Hematopoietic multipotent progenitor cell treated with erythropoietin and hydrocortisone succinate and interleukin-3 and kit ligand, for 8 days (in vitro differentiated cells): ENCODE data around the gene NRXN3.

Source experiments
- DNase-seq: peaks from one replicate; pipeline ENCODE4 v3.0.0-alpha.2; 2015

The NRXN3 gene

DNA sequence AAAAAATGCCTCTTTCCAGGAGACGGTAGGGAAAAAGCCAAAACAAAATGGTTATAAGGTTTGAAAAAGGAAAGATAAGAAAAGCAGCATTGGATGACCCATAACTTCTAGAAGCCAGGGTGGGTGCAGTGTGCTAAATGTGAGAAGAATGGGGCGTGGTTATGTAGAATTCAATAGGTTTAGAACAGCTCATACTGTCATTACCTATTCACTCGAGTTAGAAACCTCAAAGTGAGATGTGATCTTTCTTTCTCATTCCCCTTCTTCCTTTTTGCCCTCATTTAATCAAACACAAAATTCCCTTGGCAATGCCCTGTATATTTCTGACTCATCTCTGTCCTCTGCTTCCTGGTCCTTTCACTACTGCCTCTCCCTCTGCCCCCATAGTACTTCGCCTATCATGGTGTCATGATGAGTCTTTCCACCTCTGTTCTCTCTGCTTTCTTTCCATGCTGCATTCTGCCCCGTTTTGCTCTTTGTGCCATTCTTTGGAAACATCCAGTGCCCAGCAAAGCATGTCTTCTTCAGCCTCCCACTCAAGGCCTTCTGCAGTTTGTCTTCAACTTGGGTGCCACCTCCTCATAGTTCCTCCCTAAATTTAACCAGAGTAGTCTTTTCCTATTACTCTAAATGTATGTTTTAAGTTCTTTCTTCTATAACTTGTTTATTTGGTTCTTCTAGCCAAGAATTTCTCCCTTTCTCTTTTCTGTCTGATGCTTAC lies 496.3 kb downstream of the NRXN3 start:
- no peak for DNase-seq

DNA sequence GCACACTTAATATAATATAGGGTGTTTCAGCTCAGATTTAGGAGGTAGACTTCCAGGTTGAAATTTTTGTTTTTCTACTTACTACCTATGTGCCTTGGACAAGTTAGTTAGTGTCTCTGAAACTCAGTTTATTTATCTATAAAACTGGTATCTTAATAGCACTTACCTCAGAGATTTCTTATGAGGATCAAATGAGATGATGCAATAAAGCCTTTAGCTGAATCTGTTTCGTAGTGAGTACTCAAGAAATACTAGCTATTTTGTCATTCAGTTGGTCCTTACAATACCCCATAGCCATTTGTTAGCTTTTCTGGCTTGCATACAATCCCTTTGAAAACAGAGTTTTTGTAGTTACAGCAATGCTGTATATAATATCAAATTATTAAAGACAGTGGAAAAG lies 497.0 kb downstream of the NRXN3 start:
- DNase-seq = no peak

DNA sequence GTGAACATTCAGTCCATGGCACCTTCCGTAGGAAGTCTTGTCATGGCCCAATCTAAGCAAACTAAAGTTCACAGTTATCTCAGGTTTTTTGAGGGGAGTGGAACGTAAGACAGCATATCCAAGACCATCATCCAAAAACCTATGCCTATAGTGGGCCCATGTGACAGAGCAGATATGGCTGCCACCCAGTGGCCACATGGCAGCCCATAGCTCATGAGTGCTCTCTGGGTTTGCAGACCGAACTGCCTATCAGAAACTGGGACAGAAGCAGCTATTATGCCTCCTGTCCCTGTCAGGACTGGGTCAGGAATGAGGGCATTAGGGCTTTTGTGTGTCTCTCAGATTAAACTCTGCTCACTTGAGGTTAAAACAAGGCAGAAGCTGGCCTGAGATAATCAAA lies 503.7 kb downstream of the NRXN3 start:
- DNase-seq = no peak

DNA sequence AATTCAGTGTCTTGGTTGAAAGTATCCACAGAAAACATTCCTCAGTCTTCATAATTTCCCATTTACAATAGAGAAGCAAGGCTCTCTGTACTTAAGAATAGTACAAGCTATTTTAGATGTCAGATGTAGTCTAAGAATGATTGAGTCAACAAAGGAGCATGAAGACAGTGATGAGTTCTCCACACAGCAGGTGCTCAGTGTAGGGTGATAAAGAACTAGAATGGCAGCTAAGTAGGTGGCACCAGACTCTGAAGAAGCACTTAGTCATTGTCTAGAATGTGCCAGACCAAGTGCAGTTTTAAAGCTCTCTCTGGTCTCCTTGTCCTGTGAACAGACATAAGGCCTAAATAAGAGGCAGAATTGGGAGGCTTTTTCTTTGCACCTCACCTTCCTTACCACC lies 504.6 kb downstream of the NRXN3 start:
- no peak for DNase-seq

DNA sequence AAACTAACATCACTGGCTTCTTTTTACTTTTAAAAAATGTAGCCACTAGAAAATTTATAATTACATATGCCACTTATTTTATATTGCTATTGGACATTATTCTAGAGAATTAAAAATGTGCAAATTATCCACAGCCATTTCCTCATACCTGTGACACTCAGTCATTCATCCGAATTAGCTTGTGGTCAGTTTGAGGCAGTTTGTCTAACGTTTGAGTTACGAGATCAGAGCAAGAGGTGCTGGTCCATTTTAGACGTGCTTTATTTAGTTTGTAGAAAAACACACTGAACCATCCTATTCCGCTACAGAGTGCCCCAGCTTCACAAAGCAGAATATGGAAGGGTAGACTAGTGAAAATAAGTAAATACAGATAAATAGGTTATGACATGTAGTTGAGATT lies 513.0 kb downstream of the NRXN3 start:
- no peak for DNase-seq

DNA sequence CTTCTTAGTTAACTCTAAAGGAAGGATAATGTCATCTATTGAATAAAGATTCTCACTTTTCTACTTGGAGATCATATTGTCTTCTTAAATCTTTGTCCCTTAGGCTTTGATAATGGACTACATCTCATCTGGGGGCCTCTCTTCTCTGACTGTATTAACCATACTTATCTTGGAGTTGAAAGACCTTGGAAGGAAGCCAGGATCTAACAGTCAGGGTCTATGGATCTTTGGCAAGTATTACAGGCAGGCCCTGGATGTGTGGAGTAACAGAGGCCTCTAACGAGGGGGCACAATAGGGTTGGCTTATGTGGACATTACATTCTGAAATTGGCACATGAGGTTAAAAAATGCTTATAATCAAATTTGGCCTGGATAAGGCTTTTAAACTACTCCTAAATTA lies 513.8 kb downstream of the NRXN3 start:
- DNase-seq = no peak

DNA sequence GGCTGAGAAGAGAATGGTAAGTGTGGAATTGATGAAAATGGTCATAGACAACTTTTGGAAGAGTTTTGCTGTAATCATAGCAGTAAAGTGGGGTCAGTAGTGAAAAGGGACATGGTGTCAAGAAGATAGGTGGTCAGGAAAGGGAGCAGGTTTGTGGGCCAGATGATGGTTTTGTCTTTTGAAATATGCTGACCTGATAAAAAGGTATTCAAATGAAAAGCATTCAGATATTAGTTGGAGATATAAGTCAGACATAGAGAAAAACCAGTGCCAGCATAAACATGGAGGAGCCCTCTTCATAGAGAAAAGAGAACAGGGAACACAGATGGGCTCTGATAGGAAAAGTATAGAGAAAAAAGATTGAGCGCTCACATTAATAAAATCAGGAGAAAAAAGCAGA lies 518.3 kb downstream of the NRXN3 start:
- DNase-seq = no peak

DNA sequence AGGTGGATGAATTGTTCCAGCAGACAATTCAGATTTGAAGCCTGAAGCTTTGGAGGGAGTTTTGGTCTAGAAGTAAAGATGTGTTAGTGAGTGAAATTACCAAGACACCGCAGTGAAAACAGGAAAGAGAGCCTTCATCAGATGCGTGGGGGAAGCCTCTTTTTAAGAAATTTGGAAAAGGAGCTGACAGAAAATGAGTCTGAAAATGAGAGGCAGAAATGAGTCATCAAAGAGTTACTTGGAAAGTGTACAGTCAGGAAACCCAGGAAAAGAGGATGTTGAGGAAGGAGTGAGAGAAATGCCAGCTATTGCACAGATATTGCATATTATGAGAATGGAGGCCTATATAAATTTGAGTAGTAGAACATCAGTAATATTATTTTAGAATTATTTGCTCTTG lies 520.7 kb downstream of the NRXN3 start:
- no peak for DNase-seq

DNA sequence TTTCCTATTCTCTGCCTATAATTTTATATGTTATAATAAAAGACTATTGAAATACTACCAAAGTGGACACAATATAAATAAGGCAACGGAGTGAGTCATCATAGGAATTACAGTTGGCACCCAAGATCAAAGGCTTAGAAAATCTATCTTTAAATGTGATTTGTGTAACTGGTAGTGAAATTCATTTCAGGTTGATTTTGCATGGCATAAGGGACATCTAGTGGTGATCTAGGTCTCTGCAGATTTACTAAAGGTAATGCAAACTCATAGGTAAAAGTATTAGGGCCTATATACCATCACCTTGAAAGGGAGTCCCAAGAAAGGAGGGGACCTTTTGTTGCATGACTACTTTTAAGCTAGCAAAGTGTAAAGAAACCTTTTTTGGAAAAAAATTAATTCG lies 527.2 kb downstream of the NRXN3 start:
- DNase-seq = peak; percentile 10

DNA sequence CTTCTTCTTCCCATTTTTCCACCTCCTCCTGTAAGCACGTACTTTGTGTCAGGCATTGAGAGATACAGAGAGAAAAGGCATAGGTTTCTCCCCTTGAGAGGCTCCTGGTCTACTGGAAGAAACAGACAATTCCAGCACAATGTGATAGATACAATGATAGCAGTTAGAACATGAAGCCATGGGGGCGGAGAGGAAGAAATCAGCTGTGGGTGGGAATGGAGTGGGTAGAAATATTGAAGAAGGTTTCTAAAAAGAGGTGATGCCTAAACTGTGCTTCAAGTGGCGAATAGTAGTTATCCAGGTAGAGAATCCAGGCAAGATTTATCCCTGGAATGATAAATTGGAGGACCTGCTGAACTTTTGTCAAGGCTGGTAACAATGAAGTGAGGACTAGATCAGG lies 528.8 kb downstream of the NRXN3 start:
- no peak for DNase-seq

DNA sequence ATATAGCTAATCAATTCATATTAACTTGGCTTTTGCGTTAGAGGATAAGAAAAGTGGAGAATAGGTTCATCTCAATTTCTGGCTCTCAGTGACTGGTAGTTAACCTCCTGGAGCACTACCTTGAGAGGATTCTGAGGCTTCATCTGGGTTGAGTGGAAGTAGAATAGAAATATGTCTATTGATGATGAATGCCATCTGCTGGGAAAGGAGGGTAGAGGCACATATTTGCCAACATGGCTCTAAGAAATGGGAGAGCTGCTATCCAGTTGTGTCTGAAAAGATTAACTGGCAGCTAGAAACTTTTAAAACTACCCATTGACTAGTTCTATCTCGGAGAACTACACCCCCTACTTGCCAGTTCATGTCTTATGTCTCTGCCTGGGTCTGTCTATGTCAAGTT lies 530.1 kb downstream of the NRXN3 start:
- DNase-seq = no peak

DNA sequence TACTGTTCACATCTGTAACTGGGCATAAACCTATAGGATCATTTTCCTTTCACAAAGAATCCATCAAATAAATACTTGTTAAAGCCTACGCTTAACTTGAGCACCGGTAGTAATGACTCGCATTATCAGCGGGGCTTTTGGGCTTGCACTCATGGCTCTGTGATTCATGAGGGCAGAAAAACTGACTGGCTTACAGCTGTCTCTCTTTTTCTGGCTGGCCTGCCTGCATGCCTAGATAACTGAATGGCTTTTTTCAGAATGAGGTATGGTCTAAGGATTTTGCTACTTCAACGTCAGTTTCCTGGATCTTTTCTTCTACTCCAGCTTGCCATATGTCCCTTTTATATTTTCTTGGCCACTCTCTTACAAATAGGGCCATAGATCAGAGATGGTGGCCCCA lies 531.1 kb downstream of the NRXN3 start:
- no peak for DNase-seq

DNA sequence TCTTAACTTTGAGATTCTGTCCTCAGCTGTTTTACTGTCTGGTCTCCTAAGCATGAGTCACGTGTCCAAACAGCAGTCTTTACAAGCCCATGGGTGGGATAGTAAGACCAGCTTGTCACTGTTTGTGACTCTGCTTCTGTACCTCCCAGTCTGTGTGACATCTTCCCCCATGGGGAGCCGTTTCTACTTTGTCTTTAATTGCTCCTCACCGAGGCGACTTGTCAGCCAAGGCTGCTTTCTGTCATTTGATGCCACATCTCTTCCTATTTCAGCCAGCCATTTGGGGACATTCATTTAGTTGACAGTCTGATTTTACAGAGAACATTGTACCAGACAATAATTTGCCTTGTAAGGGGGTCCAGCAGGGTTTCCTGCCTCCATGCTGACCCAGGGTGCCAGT lies 534.8 kb downstream of the NRXN3 start:
- DNase-seq = no peak

DNA sequence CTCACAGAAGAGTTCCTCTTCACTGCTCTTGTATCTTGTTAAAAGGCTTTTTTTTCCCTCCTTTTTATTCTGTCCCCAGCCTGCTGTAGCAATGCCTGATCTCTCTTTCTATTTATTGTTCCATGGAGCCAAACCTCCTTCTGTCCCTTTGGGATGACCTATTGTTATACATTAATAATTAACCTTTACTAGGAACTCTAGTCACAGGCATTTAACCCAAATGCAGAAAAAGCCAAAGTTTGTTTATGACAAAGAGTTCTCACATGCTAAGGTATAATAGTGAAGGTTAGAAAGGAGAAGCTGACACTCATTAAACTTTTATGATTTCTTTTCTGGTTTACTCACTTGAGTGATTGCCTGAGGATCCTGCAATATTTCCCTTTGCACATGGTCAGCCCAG lies 535.8 kb downstream of the NRXN3 start:
- no peak for DNase-seq

DNA sequence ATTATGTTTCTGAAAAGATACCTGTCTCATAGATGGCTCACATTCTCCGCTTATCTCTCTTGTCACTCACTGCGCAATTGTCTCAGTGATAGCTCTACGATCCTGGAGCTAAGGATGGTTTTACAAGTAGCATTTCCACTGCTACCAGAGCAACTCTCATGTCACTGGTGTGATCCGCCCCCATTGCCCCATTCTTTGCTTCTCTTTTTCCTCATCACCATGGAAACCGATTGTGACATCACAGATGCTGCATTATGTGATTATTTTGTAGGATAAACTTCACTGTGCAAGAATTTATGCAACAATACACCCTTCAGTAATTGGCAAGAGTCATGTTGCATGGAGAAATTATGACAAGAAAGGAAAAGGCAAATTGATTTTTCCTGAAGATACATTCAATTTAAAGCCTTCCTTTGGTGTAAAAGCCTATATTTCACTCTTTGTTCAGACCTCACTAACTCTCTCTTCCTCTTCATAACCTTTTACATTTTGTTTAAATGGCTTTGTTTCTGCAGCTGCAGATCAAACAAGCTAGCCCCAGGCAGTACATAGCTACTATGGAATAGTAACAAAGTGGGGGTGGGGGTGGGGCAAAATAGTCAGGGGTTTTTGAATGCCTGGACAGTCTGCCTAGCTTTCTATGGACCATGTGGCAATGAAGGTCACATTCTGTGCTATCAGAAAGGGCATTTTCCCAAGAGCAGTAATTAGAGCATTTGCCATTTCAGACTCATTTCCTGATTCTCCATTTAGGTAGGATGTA lies 539.8 kb downstream of the NRXN3 start:
- DNase-seq = no peak

DNA sequence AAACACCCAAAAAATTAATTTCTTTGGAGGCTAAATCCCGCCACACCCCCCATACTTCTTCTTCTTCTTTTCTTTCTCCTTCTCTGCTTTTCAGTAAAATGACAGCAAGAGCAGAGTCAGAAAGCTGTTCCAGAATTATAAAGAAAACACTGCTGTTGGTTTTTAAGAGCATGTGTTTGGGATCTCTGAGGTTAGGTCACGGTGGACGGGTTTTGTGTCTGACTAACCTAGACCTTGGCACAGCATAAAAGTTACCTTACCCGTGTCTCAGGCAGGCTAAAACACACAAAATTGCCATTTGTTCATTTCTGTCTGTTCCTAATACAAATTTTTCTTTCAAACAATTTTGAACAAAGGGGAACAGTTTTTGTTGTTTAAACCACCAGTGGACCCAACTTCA lies 540.8 kb downstream of the NRXN3 start:
- no peak for DNase-seq

DNA sequence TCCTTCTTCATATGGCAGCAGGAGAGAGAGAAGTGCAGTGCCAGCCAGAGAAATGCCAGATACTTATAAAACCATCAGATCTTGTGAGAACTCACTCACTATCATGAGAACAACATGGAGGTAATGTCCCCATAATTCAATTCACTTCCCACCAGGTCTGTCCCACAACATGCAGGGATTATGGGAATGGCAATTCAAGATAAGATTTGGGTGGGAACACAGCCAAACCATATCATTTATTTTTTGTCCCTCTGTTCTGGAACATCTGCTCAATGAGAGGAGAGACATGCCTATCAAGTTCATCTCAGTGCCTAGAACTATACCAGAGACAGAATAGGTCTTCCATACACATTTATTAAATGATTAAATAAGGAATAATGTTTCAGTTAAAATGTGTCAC lies 543.5 kb downstream of the NRXN3 start:
- DNase-seq = no peak

DNA sequence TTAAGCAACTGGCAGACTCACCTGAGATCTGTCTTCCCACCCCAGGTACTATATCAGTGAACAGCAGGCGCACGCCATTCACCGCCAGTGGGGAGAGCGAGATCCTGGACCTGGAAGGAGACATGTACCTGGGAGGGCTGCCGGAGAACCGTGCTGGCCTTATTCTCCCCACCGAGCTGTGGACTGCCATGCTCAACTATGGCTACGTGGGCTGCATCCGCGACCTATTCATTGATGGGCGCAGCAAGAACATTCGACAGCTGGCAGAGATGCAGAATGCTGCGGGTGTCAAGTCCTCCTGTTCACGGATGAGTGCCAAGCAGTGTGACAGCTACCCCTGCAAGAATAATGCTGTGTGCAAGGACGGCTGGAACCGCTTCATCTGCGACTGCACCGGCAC lies 544.5 kb downstream of the NRXN3 start:
- DNase-seq = no peak

DNA sequence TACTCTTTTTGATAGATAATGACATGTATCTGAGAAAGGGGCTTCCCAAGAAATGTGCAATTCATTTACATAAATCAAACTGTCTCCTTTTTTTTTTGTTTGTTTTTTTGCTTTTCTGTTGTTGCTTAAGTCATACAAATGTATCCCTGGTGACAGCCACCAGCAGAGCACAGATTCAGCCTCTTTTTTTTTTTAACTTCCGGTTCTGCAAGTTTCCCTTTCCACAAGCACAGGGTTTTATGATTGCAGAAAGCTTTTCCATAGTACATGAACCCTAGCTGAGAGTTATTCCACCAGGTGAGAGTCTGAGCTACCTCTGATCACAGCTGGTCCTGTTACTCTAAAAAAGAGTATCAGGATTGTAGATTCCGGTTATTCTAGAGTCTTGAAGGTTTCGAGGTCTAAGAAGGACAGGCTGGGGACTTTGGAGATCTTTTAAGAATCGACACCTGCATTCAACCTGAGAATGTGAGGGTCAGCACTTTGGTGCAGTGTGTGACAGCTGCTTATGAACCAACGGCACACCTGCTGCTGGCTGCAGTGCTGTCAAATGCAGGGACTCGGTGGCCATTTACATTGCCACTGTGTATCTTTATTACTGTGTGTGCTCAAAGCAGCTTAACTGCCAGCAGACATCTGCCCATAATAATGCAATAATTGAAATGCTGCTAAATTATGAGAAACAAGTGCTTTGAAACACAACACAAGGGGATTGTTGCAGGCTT lies 551.7 kb downstream of the NRXN3 start:
- DNase-seq = no peak

DNA sequence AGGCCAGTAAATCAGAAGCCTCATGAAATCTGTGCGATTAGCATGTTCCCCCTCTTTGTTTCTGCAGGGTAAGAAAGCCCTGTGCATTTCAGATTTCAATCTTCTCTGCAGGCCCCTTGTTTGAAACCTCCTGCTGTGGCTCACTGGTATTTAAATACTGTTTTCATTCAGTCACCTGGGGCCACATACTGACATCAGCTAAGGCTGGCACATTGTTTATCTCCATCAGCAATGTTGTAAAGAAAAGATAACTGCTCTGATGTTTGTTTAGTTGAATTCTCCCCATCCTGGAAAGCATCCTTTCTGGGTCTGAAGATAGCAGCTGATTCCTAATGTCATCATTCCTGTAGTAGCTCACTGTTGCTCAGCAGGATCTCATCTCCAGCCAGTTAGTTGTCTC lies 554.9 kb downstream of the NRXN3 start:
- DNase-seq = no peak

DNA sequence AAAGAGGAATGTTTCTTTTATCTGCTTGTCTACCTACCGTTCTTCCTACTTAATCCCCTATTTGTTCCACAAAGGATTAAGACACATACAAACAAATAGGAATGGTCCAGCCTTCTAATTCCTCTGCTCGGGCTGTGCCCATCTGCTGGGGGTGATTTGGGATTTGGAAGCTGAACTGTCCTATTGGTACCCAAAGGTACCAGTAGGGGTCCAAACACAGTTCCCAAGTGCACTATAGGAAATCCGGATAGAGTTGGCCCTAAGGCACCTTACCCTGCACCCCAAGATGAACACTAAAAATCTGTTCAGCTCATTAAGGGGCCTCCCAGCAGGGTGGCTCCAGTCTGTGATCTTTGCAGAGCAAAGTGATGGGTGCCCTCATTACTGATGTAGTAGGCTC lies 566.9 kb downstream of the NRXN3 start:
- no peak for DNase-seq

DNA sequence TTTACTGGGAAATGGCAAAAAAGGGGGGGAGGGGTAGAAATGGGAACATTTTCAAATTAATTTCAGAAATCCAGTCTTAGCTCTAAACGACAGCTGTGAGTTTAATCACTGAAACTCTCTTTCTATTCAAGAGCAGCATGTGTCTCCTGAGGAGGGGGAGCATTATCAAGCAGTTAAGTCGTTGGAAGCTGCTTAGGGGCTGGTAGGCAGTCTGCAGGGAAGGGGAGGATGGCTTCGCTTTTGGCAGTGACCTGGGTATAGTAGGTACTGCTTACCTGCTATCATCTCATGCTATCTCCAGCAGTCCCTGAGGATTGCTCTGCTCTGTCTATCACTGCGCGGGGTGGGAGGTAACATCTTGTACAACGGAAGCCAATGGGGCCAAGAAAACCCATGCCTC lies 567.4 kb downstream of the NRXN3 start:
- no peak for DNase-seq

DNA sequence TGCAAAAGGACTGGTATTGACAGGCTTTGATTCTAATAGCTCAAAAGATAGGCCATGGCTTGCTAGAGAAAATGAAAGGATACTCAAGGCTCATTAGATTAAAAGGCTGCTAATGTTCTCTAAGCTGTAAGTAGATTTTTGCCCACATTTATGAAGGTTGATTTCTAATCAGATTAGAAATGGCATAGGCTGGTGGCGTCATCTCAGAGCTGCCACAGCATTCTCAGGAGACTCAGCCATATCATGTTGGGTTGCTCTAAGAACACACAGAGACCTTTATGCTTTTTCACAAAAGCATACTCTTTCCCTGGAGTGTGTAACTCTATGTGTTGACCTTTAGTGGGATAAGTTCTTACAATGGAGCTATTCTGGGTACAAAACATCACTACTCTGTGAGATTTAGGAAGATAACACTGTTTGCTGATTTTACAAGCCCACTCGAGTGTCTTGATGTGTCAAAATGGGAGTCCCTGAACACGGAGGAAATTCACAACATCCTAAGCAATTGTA lies 576.0 kb downstream of the NRXN3 start:
- DNase-seq = no peak

DNA sequence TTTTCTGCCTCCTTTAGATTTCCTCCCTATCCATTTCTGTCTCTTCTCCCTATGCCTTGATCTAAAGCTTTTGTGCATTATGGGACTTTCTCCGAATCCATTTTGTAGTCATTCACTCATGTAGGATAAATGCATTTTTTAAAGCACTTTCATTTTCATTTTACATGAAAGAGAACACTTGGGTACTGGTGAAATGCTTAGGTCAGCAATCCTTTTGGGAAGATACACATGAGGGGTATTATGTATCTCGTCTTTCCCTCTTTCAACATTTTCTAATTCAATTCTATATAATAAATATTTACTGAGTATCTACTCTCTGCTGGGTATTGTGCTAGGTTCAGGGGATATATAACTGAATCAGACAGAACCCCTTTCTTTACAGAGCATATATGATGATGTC lies 577.6 kb downstream of the NRXN3 start:
- no peak for DNase-seq
